COLO829 (cell line): ENCODE results near the gene HARS1.
"Not testable (repeated sequence)": the region's sequence is repeated elsewhere in the genome, so short reads cannot be mapped to it uniquely, and the experiment has no call there.

Experiments
- DNase-seq: peaks from one replicate; pipeline ENCODE4 v3.0.0; 2012; ENCODE audit warnings: low spot score

The HARS1 gene

DNA sequence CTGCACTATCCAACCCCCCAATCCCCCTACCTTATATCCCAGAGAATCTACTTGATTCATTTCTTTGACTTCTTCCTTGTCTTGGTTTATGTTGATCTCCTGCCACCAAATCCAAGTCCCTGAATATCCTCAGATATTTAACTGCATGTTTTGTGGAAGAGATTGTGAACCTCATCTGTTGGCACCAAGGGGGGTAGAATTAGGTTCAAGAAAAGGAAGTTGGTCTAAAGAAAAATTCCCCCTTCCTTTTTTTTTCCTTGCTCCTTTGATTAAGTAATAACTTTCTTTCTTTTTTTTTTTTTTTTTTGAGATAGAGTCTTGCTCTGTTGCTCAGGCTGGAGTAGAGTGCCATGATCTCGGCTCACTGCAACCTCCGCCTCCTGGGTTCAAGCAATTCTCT, 57.7 kb downstream of the HARS1 start:
- DNase-seq = no peak

- no peak for DNase-seq
Observed at GRCh38 chr5:140633021-140633471, 58.1 kb downstream of the HARS1 start, which contains the start of gene CD14. TSS of gene CD14 (minus strand) at chr5:140633175. CDS start at chr5:140633071, 104 bp downstream.

- DNase-seq = no peak
Observed at GRCh38 chr5:140632366-140633020, 58.7 kb downstream of the HARS1 start.

GRCh38 chr5:140631831-140632365, 59.3 kb downstream of the HARS1 start:
- DNase-seq = no peak

GRCh38 chr5:140631036-140631417, 60.1 kb downstream of the HARS1 start:
- no peak for DNase-seq

- DNase-seq = no peak
Observed at GRCh38 chr5:140630292-140631035, 60.7 kb downstream of the HARS1 start.

- DNase-seq = no peak
Observed at GRCh38 chr5:140628711-140629110, 62.5 kb downstream of the HARS1 start.

DNA sequence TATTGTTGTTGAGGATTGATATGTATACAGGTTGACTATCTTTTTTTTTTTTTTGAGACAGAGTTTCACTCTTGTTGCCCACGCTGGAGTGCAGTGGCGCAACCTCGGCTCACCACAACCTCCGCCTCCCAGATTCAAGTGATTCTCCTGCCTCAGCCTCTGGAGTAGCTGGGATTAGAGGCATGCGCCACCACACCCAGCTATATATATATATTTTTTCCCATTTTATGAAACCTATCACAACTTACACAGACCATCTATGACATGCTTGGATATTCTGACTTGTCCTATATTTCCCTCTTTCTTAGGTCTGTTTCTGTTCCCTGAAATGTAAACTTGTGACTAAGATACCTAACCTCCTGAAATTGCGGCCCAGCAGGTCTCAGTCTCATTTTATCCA, 63.2 kb downstream of the HARS1 start:
- DNase-seq = no peak

GRCh38 chr5:140624886-140625285, 66.3 kb downstream of the HARS1 start:
- not testable (repeated sequence) for DNase-seq
